OCI-M1 (cell line): ENCODE measurements around the gene AKR1C2.
A peak's percentile ranks its signal among the peaks of the same experiment; 100 is the strongest.
"Not testable (repeated sequence)": the region's sequence is repeated elsewhere in the genome, so short reads cannot be mapped to it uniquely, and the experiment has no call there.

Experiments used
- DNase-seq: peaks from one replicate; lab custom pipeline; 2025; lab: John Stamatoyannopoulos, UW

AKR1C2 gene

GRCh38 chr10:4988000-4988641 lies 15.5 kb downstream of the AKR1C2 start:
- DNase-seq, result not testable (repeated sequence)

- no peak for DNase-seq
These were observed 18.6 kb downstream of the AKR1C2 start for GRCh38 chr10:4984971-4985594.

GRCh38 chr10:4984223-4984622 lies 19.4 kb downstream of the AKR1C2 start:
- no peak for DNase-seq

GRCh38 chr10:4983615-4984216 lies 19.9 kb downstream of the AKR1C2 start:
- no peak for DNase-seq

GRCh38 chr10:4982764-4983226 lies 20.9 kb downstream of the AKR1C2 start:
- no peak for DNase-seq

- peak; percentile 93 for DNase-seq
These were observed 21.8 kb downstream of the AKR1C2 start for GRCh38 chr10:4981722-4982471.

- peak; percentile 25 for DNase-seq
These were observed 22.9 kb downstream of the AKR1C2 start for GRCh38 chr10:4980793-4981192.

- no peak for DNase-seq
These were observed 24.8 kb downstream of the AKR1C2 start for GRCh38 chr10:4978870-4979269.

GRCh38 chr10:4977025-4977424 lies 26.6 kb downstream of the AKR1C2 start:
- no peak for DNase-seq

GRCh38 chr10:4974400-4974799 lies 29.3 kb downstream of the AKR1C2 start:
- DNase-seq, result not testable (repeated sequence)

GRCh38 chr10:4973294-4973693 lies 30.4 kb downstream of the AKR1C2 start:
- DNase-seq, result not testable (repeated sequence)

- DNase-seq, result not testable (repeated sequence)
These were observed 31.1 kb downstream of the AKR1C2 start for GRCh38 chr10:4972369-4973142.

GRCh38 chr10:4970362-4970761 lies 33.3 kb downstream of the AKR1C2 start:
- DNase-seq, result not testable (repeated sequence)

GRCh38 chr10:4969289-4969688 lies 34.4 kb downstream of the AKR1C2 start:
- DNase-seq, result not testable (repeated sequence)

GRCh38 chr10:4967189-4967588 lies 36.5 kb downstream of the AKR1C2 start:
- DNase-seq, result not testable (repeated sequence)

- not testable (repeated sequence) for DNase-seq
These were observed 37.9 kb downstream of the AKR1C2 start for GRCh38 chr10:4965763-4966162.

- DNase-seq, result not testable (repeated sequence)
These were observed 39.9 kb downstream of the AKR1C2 start for GRCh38 chr10:4963815-4964154.

GRCh38 chr10:4962876-4963814 lies 40.5 kb downstream of the AKR1C2 start, which contains the start of gene AKR1C1:
Gene AKR1C1, plus strand, starts transcription at chr10:4963415. Its CDS starts 30 bp downstream, at chr10:4963445.
- peak; percentile 70 for DNase-seq

GRCh38 chr10:4962308-4962707 lies 41.3 kb downstream of the AKR1C2 start:
- not testable (repeated sequence) for DNase-seq

- DNase-seq, result not testable (repeated sequence)
These were observed 42.1 kb downstream of the AKR1C2 start for GRCh38 chr10:4961558-4961957.
